Prostate gland (tissue), 2 donors: ENCODE data around the gene TNS1. TPM values are rescaled to one million over a fixed set of nuclear protein-coding genes. Genes with fewer than 3 reads are reported as not detected.

Experiments
- DNase-seq: peaks from one replicate; pipeline ENCODE4 v3.0.0-alpha.2; 2019; ENCODE audit warnings: low spot score
- H3K27ac ChIP-seq, 2 donors: fragments of 200-600 bp; sonication (generic); 2 replicates each; pipeline ENCODE4 v1.5.1; 2017 to 2019
- H3K27me3 ChIP-seq: fragments of 200-600 bp; sonication (generic); replicated peaks from 2 replicates; pipeline ENCODE4 v1.5.1; 2019; ENCODE audit not compliant: insufficient read depth
- H3K36me3 ChIP-seq, 2 donors: fragments of 200-600 bp; sonication (generic); 1 replicate in 1 of 2; 2 replicates in 1 of 2; pipeline versions ENCODE4 v1.5.1 to v1.8.1; 2017 to 2019
- H3K4me1 ChIP-seq: fragments of 200-600 bp; sonication (generic); replicated peaks from 2 replicates; pipeline ENCODE4 v1.5.1; 2019
- H3K4me3 ChIP-seq, 2 donors: fragments of 200-600 bp; sonication (generic); 2 replicates each; pipeline ENCODE4 v1.5.1; 2017 to 2019
- H3K9me3 ChIP-seq: fragments of 200-600 bp; sonication (generic); 2 replicates; pipeline ENCODE4 v1.5.1; 2017
- POLR2A ChIP-seq: fragments of 450-650 bp; IDR thresholded peaks from one replicate; pipeline ENCODE4 v1.6.1; 2016; ENCODE audit warnings: antibody characterized with exemption, mild to moderate bottlenecking
- POLR2AphosphoS5 ChIP-seq: sonication (generic); formaldehyde crosslinking; IDR thresholded peaks from one replicate; pipeline ENCODE4 v1.6.1; 2017; ENCODE audit warnings: antibody characterized with exemption
- WGBS: methylation state at CpG from one replicate; pipeline ENCODE4 v1.1.5; 2018; 5-methylcytosine and 5-hydroxymethylcytosine counted together
- intact Hi-C: fragments of 100-400 bp; cut with DNase I; formaldehyde crosslinking; loops from one replicate; pipeline ENCODE4 v1.14.2; 2022
- total RNA-seq, 2 donors: library from RNA; depleted of rRNA; stranded (reverse); fragments of >200 nt; gene quantifications; one replicate each; pipeline ENCODE4 v1.1.0, GENCODE V29; 2016
- TF ChIP-seq, protein P1 (sequence below), 4 experiments: fragments of 200-600 bp in 2 of 4; fragments of 450-650 bp in 2 of 4; sonication (generic) in 2 of 4; IDR thresholded peaks; 1 replicate in 3 of 4; 2 replicates in 1 of 4; pipeline ENCODE4 v1.5.1; 2016 to 2019; ENCODE audit warnings: antibody characterized with exemption in 4 of 4, mild to moderate bottlenecking in 2 of 4, moderate library complexity in 2 of 4

Gene TNS1
- total RNA-seq, 2 donors from 2014 or later: 238 to 659 TPM

- Histone ChIP-seq H3K4me1 (no peaks in the 10 kb centered on the region), H3K27ac (peak overlapping the region; percentile 91 to 92), H3K27me3 (no peaks in the 10 kb centered on the region), H3K36me3 (no peaks in the 10 kb centered on the region), H3K9me3 (no peaks in the 10 kb centered on the region), H3K4me3 (peak overlapping the region; percentile 37 to 38)
- 12% methylated on average over 3 of the region's 3 CpGs for WGBS
- no peak for DNase-seq
- intact Hi-C loops: loop anchor here (2.0 kb wide), 1 partner anchor 36 kb away; no protein-coding TSS in a partner anchor
- no peak for TF ChIP-seq POLR2A
- TF ChIP-seq, protein P1, sequence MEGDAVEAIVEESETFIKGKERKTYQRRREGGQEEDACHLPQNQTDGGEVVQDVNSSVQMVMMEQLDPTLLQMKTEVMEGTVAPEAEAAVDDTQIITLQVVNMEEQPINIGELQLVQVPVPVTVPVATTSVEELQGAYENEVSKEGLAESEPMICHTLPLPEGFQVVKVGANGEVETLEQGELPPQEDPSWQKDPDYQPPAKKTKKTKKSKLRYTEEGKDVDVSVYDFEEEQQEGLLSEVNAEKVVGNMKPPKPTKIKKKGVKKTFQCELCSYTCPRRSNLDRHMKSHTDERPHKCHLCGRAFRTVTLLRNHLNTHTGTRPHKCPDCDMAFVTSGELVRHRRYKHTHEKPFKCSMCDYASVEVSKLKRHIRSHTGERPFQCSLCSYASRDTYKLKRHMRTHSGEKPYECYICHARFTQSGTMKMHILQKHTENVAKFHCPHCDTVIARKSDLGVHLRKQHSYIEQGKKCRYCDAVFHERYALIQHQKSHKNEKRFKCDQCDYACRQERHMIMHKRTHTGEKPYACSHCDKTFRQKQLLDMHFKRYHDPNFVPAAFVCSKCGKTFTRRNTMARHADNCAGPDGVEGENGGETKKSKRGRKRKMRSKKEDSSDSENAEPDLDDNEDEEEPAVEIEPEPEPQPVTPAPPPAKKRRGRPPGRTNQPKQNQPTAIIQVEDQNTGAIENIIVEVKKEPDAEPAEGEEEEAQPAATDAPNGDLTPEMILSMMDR (IDR thresholded peaks at IDR 0.05): no peak
- no peak for TF ChIP-seq POLR2AphosphoS5
Measured at GRCh38 chr2:217944366-217944765, 58.4 kb downstream of the TNS1 start.

- Histone ChIP-seq H3K36me3 (no peaks in the 10 kb centered on the region), H3K4me1 (no peaks in the 10 kb centered on the region), H3K9me3 (no peaks in the 10 kb centered on the region), H3K4me3 (peak overlapping the region; percentile 37 to 38), H3K27me3 (no peaks in the 10 kb centered on the region), H3K27ac (peak overlapping the region; percentile 91 to 92)
- TF ChIP-seq POLR2AphosphoS5 (peak; percentile 74), POLR2A (peak; percentile 94)
- TF ChIP-seq, protein P1 (IDR thresholded peaks at IDR 0.05): peak in 3 of 4 experiments; percentile 20 to 32 (median 27)
- intact Hi-C loops: loop anchor here (2.0 kb wide), 1 partner anchor 37 kb away; no protein-coding TSS in a partner anchor
- 4% methylated on average over 10 of the region's 16 CpGs for WGBS
- peak; percentile 74 for DNase-seq
Measured at GRCh38 chr2:217943446-217944321, 59.1 kb downstream of the TNS1 start.

GRCh38 chr2:217942731-217943335, 60.0 kb downstream of the TNS1 start:
- Histone ChIP-seq H3K4me1 (peaks cover 4% of the 10 kb centered on the region), H3K4me3 (peak overlapping the region; percentile 37 to 38), H3K27me3 (no peaks in the 10 kb centered on the region), H3K27ac (peak overlapping the region; percentile 91 to 92), H3K9me3 (no peaks in the 10 kb centered on the region), H3K36me3 (no peaks in the 10 kb centered on the region)
- no peak for DNase-seq
- 17% methylated on average over 3 of the region's 3 CpGs for WGBS
- no peak for TF ChIP-seq POLR2A
- TF ChIP-seq, protein P1 (IDR thresholded peaks at IDR 0.05): no peak
- TF ChIP-seq POLR2AphosphoS5: no peak
- intact Hi-C loops: no loop called here

- Histone ChIP-seq H3K4me3 (peak overlapping the region; percentile 37 to 38), H3K36me3 (no peaks in the 10 kb centered on the region), H3K4me1 (peaks cover 4% of the 10 kb centered on the region), H3K9me3 (no peaks in the 10 kb centered on the region), H3K27ac (peak overlapping the region; percentile 91 to 92), H3K27me3 (no peaks in the 10 kb centered on the region)
- DNase-seq: no peak
- WGBS: 63% methylated on average over 8 of the region's 8 CpGs
- intact Hi-C loops: no loop called here
- TF ChIP-seq, protein P1 (IDR thresholded peaks at IDR 0.05): no peak
- TF ChIP-seq POLR2AphosphoS5: no peak
Measured at GRCh38 chr2:217941886-217942728, 60.7 kb downstream of the TNS1 start.
